Measurements from ENCODE around the gene RNF5.

DNA sequence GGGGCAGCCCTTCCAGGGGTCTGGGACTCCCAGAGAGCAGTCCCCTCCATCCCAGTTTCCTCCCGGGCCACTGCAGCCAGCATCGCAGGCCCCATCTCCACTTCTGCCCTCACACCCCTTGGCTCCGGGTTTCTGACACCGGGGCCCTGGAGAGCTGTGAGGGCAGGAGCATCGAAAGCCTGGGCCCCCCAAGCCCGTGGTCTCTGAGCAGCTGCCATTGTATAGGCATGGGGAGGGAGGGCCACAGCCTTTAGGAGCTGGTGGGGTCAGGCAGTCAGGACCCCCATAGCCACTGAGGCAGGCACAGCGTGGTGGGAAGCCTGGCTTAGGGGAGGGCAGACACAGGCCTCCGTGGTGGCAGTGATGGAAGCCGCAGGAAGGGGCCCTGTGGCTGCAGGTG lies 24.0 kb downstream of the RNF5 start:
- TF ChIP-seq, protein P1, sequence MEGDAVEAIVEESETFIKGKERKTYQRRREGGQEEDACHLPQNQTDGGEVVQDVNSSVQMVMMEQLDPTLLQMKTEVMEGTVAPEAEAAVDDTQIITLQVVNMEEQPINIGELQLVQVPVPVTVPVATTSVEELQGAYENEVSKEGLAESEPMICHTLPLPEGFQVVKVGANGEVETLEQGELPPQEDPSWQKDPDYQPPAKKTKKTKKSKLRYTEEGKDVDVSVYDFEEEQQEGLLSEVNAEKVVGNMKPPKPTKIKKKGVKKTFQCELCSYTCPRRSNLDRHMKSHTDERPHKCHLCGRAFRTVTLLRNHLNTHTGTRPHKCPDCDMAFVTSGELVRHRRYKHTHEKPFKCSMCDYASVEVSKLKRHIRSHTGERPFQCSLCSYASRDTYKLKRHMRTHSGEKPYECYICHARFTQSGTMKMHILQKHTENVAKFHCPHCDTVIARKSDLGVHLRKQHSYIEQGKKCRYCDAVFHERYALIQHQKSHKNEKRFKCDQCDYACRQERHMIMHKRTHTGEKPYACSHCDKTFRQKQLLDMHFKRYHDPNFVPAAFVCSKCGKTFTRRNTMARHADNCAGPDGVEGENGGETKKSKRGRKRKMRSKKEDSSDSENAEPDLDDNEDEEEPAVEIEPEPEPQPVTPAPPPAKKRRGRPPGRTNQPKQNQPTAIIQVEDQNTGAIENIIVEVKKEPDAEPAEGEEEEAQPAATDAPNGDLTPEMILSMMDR (IDR thresholded peaks at IDR 0.05) = no peak
- TF ChIP-seq POLR2A (IDR thresholded peaks at IDR 0.05) = no peak
- TF ChIP-seq POLR2AphosphoS5 (IDR thresholded peaks at IDR 0.05) = no peak
- TF ChIP-seq EP300 (IDR thresholded peaks at IDR 0.05) = no peak

Measured in sigmoid colon (tissue), 4 donors.